Measurements from ENCODE around the gene CXCL10. TPM values are rescaled to one million over a fixed set of nuclear protein-coding genes. Genes with fewer than 3 reads are reported as not detected.
"Not testable (repeated sequence)": the region's sequence is repeated elsewhere in the genome, so short reads cannot be mapped to it uniquely, and the experiment has no call there.

The CXCL10 gene
- total RNA-seq, 1 donor from 2014 or later = 5.0 TPM

DNA sequence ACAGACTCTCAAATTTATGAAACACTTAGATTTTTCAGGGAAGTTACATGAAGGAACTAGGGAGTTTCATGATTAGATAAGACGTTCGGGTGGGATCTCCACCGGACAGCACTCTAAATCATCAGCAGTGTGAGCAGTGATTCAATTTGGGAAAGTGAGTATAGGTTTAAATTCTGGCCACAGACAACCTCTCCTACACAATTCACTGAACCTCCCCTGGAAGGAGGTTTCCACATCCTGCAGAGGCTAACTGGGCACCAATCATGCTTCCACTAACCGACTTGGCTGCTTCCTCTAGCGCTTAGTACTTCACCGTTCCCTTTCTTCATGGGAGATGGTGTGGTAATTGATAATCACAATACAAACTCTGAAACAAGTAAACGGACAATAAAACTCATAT is 21.6 kb downstream of the CXCL10 start:
- intact Hi-C loops (cut with DNase I) = no loop called here
- DNase-seq (ENCODE audit: low spot score) (no peak), ATAC-seq (no peak)

DNA sequence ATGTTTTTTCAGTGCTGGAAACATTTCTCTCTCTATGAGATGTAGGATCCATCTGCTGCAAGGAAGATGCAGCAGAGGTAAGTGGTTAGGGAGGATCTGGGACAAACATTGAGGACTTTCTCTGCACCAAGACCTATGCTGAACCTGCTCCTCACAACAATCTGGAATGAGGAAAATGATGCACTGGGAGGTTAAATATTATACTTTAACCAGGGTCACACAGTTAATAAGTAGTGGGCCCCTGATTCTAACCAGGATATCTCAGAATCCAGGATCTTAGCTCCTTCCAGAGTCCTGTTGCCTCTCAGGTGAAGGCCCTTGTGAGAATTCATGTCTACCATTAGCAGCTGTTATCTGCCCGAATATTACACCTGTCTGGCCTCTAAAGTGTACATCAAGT is 23.0 kb downstream of the CXCL10 start:
- DNase-seq (ENCODE audit: low spot score) = no peak
- no peak for ATAC-seq
- intact Hi-C loops (cut with DNase I) = no loop called here

DNA sequence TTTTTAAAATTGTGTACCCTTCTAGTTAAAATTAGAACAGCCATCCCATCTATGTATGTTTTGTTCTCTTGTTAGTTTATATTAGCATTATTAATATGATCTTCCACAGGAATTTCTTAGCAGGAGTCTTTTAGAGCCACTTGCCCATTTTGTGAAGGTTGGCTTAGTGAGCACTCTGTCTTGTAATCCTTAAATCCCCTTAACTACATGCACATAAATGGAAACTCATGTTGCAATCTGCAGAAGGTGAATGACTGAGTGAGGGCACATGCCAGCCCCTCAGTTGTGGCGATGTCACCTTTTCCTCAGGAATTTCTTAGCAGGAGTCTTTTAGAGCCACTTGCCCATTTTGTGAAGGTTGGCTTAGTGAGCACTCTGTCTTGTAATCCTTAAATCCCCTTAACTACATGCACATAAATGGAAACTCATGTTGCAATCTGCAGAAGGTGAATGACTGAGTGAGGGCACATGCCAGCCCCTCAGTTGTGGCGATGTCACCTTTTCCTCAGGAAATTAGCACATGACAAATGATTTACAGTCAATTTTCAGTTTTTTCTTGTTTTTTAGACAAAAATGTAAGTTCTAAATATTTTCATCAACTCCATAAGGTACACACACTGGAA is 24.7 kb downstream of the CXCL10 start:
- ATAC-seq; DNase-seq (ENCODE audit: low spot score): not testable (repeated sequence)
- intact Hi-C loops (cut with DNase I) = loop anchor here (5.0 kb wide), 1 partner anchor 64 kb away; no protein-coding TSS in a partner anchor

- DNase-seq (ENCODE audit: low spot score) (no peak), ATAC-seq (no peak)
- intact Hi-C loops (cut with DNase I) = loop anchor here (5.0 kb wide), 1 partner anchor 64 kb away; no protein-coding TSS in a partner anchor
These were observed 25.4 kb downstream of the CXCL10 start for GRCh38 chr4:75997946-75998345.

DNA sequence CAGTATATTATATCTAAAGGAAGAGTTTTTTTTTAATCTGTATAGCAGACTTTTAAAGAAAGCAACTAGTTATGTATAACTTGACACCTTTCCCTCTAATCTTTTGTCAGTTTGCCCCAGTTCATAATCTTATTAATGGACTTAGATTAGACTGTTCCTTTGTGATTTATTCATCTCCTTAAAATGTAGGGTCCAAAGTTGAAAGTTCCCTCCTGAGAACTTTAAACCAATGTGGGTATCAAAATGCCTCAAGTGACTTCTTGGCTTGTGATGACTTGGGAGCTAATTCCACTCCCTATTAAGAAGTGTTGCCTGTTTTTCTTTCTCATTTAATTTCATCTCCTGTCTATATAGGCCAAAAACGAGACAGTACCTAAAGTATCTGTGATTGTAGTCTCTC is 26.2 kb downstream of the CXCL10 start:
- no peak for DNase-seq (ENCODE audit: low spot score)
- ATAC-seq = no peak
- intact Hi-C loops (cut with DNase I) = loop anchor here (5.0 kb wide), 1 partner anchor 65 kb away; no protein-coding TSS in a partner anchor

DNA sequence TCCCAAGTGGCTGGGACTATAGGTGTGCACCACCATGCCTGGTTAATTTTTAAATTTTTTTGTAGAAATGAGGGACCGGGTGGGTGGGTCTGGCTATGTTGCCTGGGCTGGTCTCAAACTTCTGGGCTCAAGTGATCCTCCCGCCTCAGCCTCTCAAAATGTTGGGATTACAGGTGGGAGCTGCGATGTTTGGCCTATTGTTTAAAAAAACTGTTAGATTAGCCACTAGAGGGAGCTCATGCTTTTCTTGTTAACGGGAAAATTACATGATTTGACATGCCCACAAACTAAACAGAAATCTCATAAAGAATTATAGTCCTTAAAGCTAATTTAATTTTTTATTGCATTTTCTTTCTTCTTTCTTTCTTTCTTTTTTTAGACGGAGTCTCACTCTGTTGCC is 27.6 kb downstream of the CXCL10 start:
- intact Hi-C loops (cut with DNase I) = loop anchor here (5.0 kb wide), 1 partner anchor 67 kb away; no protein-coding TSS in a partner anchor
- DNase-seq (ENCODE audit: low spot score) (no peak), ATAC-seq (peak; percentile 43)

DNA sequence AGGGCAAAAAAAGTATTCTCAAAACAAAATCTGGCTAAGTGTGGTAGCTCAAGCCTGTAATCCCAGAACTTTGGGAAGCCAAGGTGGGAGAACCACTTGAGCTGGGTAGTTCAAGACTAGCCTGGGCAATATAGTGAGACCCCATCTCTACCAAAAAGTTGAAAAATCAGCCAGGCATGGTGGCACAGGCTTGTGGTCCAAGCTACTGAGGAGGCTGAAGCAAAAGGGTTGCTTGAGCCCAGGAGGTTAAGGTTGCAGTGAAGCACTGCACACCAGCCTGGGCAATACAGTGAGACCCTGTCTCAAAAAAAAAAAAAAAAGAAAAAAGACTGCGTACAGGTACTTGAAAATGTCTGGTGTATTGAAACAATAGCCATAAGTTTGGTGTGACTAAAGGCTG is 30.8 kb downstream of the CXCL10 start:
- intact Hi-C loops (cut with DNase I) = no loop called here
- ATAC-seq = no peak
- DNase-seq (ENCODE audit: low spot score) = no peak

GRCh38 chr4:75989846-75990528 is 33.3 kb downstream of the CXCL10 start:
- no peak for ATAC-seq
- intact Hi-C loops (cut with DNase I) = loop anchor here (2.0 kb wide), 1 partner anchor 279 kb away; no protein-coding TSS in a partner anchor

DNA sequence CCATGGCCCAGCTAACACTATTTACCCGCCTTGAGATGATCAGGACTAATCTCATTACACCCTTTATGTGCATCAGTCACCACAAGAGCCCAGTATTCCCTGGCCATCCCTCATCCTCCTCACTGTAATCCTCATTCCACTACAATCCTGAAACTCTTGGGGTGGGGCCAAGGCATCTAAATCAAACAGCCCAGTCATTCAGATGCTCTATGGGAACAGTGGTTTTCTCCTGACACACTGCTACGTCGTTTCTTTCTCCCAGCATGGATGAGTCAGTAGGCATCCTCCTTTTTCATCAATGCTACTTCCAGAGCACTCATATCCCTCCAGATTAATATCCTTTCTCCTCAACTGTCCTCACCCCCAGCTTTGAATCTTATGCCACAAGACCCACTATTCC is 38.2 kb downstream of the CXCL10 start:
- no peak for DNase-seq (ENCODE audit: low spot score)
- ATAC-seq = no peak
- intact Hi-C loops (cut with DNase I) = no loop called here

More at GRCh38 chr4:75989846-75990528, 33.3 kb downstream of the CXCL10 start:
- no peak for DNase-seq (ENCODE audit: low spot score)

DNA sequence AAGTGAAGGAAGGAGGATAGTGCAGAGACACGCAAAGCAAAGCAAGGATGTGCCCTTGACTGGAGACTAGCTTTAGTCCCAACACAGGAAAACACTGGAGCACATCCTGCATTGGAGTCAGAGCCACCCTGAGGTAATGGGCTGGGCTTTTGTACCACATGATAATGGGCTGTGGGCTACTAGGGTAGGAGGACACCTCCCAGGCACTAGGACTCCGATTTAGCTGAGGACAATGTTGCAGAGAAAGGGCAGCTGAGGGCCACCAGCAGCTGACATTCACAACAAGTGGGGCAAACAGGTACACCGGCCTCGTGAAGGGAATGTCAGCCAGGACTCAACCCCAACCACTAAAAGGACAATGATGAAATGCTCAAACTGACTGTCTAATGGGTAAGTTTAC is 42.7 kb downstream of the CXCL10 start:
- no peak for DNase-seq (ENCODE audit: low spot score)
- intact Hi-C loops (cut with DNase I) = no loop called here
- no peak for ATAC-seq

DNA sequence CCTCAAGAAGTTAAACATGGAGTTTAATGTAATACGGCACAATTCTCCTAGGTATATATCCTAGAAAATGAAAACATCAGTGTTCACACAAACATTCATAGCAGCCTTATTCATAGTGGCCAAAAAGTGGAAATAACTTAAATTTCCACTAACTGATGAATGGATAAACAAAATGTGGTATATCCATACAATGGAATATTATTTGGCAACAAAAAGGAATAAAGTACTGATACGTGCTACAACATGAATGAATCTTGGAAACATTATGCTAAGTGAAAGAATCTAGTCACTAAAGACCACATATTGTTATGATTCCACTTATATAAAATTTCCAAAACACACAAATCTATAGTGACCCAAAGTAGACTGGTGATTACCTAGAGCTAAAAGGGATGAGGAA is 47.1 kb downstream of the CXCL10 start:
- intact Hi-C loops (cut with DNase I) = no loop called here
- ATAC-seq = no peak

GRCh38 chr4:75973766-75974165 is 49.5 kb downstream of the CXCL10 start:
- intact Hi-C loops (cut with DNase I) = no loop called here
- no peak for DNase-seq (ENCODE audit: low spot score)
- no peak for ATAC-seq

More for the DNA sequence above, 47.1 kb downstream of the CXCL10 start:
- no peak for DNase-seq (ENCODE audit: low spot score)

Other genes starting within 250 kb of the CXCL10 start
- gene PPEF2, start 121.0 kb downstream of the CXCL10 start, total RNA-seq = 0.22 TPM
- gene NAAA, start 82.5 kb downstream of the CXCL10 start, total RNA-seq = 29.4 TPM
- 37.9 TPM for gene SDAD1, start 32.6 kb downstream of the CXCL10 start, total RNA-seq
- 1.6 TPM for gene CXCL9, start 16.0 kb downstream of the CXCL10 start, total RNA-seq
- gene CXCL11, start 12.6 kb upstream of the CXCL10 start, total RNA-seq = 1.2 TPM
- gene ART3, start 51.2 kb upstream of the CXCL10 start, total RNA-seq = 35.8 TPM
- 50.8 TPM for gene NUP54, start 124.9 kb upstream of the CXCL10 start, total RNA-seq
- gene SCARB2, start 190.3 kb upstream of the CXCL10 start, total RNA-seq = 145 TPM
- gene FAM47E, start 228.2 kb upstream of the CXCL10 start, total RNA-seq = 2.5 TPM

Measured in sciatic nerve (tissue), 2 donors.